Measurements from ENCODE around the gene ACVR1.

The ACVR1 gene

GRCh38 chr2:157876066-157876785, at the start of gene ACVR1:
TSS of gene ACVR1 (minus strand) at chr2:157876330. CDS start at chr2:157799493, 76,837 bp downstream.
- peak; percentile 90 for DNase-seq (ENCODE audit: insufficient read length, low spot score)
- FAIRE-seq = peak; percentile 27
- TF ChIP-seq POLR2A (IDR thresholded peaks at IDR 0.05; ENCODE audit: low read depth, low read length) = peak; percentile 33; the same call in 1 of the 2 replicates

GRCh38 chr2:157925071-157925470, 48.9 kb upstream of the ACVR1 start:
- DNase-seq (ENCODE audit: insufficient read length, low spot score) (no peak), FAIRE-seq (no peak)
- TF ChIP-seq POLR2A (IDR thresholded peaks at IDR 0.05; ENCODE audit: low read depth, low read length) = no peak

- FAIRE-seq (no peak), DNase-seq (ENCODE audit: insufficient read length, low spot score) (no peak)
Measured at GRCh38 chr2:157923598-157924217, 47.6 kb upstream of the ACVR1 start.

GRCh38 chr2:157922815-157923214, 46.7 kb upstream of the ACVR1 start:
- no peak for TF ChIP-seq POLR2A (IDR thresholded peaks at IDR 0.05; ENCODE audit: low read depth, low read length)
- FAIRE-seq (no peak), DNase-seq (ENCODE audit: insufficient read length, low spot score) (no peak)

More at GRCh38 chr2:157923598-157924217, 47.6 kb upstream of the ACVR1 start:
- TF ChIP-seq POLR2A (IDR thresholded peaks at IDR 0.05; ENCODE audit: low read depth, low read length) = no peak

GRCh38 chr2:157922336-157922735, 46.2 kb upstream of the ACVR1 start:
- DNase-seq (ENCODE audit: insufficient read length, low spot score) (no peak), FAIRE-seq (no peak)
- no peak for TF ChIP-seq POLR2A (IDR thresholded peaks at IDR 0.05; ENCODE audit: low read depth, low read length)

GRCh38 chr2:157920736-157921135, 44.6 kb upstream of the ACVR1 start:
- FAIRE-seq = no peak
- no peak for TF ChIP-seq POLR2A (IDR thresholded peaks at IDR 0.05; ENCODE audit: low read depth, low read length)
- DNase-seq (ENCODE audit: insufficient read length, low spot score) = no peak

- FAIRE-seq (no peak), DNase-seq (ENCODE audit: insufficient read length, low spot score) (no peak)
- no peak for TF ChIP-seq POLR2A (IDR thresholded peaks at IDR 0.05; ENCODE audit: low read depth, low read length)
Measured at GRCh38 chr2:157919181-157919580, 43.1 kb upstream of the ACVR1 start.

- DNase-seq (ENCODE audit: insufficient read length, low spot score) (no peak), FAIRE-seq (no peak)
- TF ChIP-seq POLR2A (IDR thresholded peaks at IDR 0.05; ENCODE audit: low read depth, low read length) = no peak
Measured at GRCh38 chr2:157918319-157918718, 42.2 kb upstream of the ACVR1 start.

- no peak for TF ChIP-seq POLR2A (IDR thresholded peaks at IDR 0.05; ENCODE audit: low read depth, low read length)
- FAIRE-seq (no peak), DNase-seq (ENCODE audit: insufficient read length, low spot score) (no peak)
Measured at GRCh38 chr2:157911750-157912149, 35.6 kb upstream of the ACVR1 start.

GRCh38 chr2:157911246-157911645, 35.1 kb upstream of the ACVR1 start:
- DNase-seq (ENCODE audit: insufficient read length, low spot score) (no peak), FAIRE-seq (no peak)
- no peak for TF ChIP-seq POLR2A (IDR thresholded peaks at IDR 0.05; ENCODE audit: low read depth, low read length)

- FAIRE-seq (no peak), DNase-seq (ENCODE audit: insufficient read length, low spot score) (no peak)
- TF ChIP-seq POLR2A (IDR thresholded peaks at IDR 0.05; ENCODE audit: low read depth, low read length) = no peak
Measured at GRCh38 chr2:157905092-157905491, 29.0 kb upstream of the ACVR1 start.

- FAIRE-seq (no peak), DNase-seq (ENCODE audit: insufficient read length, low spot score) (no peak)
- no peak for TF ChIP-seq POLR2A (IDR thresholded peaks at IDR 0.05; ENCODE audit: low read depth, low read length)
Measured at GRCh38 chr2:157903626-157904025, 27.5 kb upstream of the ACVR1 start.

GRCh38 chr2:157903151-157903550, 27.0 kb upstream of the ACVR1 start:
- TF ChIP-seq POLR2A (IDR thresholded peaks at IDR 0.05; ENCODE audit: low read depth, low read length) = no peak
- FAIRE-seq = no peak

GRCh38 chr2:157902692-157903091, 26.6 kb upstream of the ACVR1 start:
- FAIRE-seq (no peak), DNase-seq (ENCODE audit: insufficient read length, low spot score) (no peak)
- no peak for TF ChIP-seq POLR2A (IDR thresholded peaks at IDR 0.05; ENCODE audit: low read depth, low read length)

More at GRCh38 chr2:157903151-157903550, 27.0 kb upstream of the ACVR1 start:
- no peak for DNase-seq (ENCODE audit: insufficient read length, low spot score)

- TF ChIP-seq POLR2A (IDR thresholded peaks at IDR 0.05; ENCODE audit: low read depth, low read length) = no peak
- DNase-seq (ENCODE audit: insufficient read length, low spot score) (no peak), FAIRE-seq (no peak)
Measured at GRCh38 chr2:157901325-157901724, 25.2 kb upstream of the ACVR1 start.
